GM21825 (cell line): ENCODE data around the gene RXYLT1.

Experiments
- ATAC-seq: cut with Tn5 transposase; IDR thresholded peaks from one replicate; pipeline ENCODE4 v1.9.1; 2021; ENCODE audit warnings: mild to moderate bottlenecking, moderate library complexity; ENCODE audit not compliant: unreplicated experiment

The RXYLT1 gene

DNA sequence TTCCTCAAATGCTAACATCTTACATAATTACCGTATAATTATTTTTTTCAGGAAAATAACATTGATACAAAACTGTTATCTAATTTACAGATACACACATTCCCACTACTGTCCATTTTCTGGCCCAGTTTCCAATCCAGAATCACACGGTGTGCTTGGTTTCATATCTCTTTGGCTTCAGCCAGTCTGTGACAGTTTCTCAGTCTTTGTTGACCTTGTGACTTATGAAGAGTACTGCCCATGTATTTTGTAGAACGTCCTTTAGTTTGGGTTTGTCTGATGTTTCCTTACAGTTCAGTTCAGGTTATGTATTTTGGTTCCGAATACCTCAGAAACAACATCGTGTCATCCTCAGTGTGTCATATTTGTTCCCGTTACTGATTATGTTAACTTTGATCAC is 16.2 kb downstream of the RXYLT1 start:
- ATAC-seq = no peak

DNA sequence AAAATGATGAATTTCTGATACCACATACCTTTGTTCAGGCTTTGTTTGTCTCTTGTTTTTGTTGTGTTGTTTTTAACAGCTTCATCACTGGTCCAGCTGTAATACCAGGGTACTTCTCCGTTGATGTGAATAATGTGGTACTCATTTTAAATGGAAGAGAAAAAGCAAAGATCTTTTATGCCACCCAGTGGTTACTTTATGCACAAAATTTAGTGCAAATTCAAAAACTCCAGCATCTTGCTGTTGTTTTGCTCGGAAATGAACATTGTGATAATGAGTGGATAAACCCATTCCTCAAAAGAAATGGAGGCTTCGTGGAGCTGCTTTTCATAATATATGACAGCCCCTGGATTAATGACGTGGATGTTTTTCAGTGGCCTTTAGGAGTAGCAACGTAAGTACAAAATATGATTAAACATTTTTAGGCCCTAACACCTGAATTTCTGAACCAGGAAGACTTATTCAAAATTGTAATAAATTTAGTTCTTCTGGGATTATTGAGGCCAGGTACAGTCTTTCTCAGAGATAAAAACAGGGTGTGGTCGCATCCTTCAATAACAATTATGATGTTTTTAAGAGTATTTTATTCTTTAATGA is 22.4 kb downstream of the RXYLT1 start:
- no peak for ATAC-seq

GRCh38 chr12:63804746-63805145 is 25.0 kb downstream of the RXYLT1 start:
- no peak for ATAC-seq

- no peak for ATAC-seq
Observed at GRCh38 chr12:63805704-63806672, 26.3 kb downstream of the RXYLT1 start.

DNA sequence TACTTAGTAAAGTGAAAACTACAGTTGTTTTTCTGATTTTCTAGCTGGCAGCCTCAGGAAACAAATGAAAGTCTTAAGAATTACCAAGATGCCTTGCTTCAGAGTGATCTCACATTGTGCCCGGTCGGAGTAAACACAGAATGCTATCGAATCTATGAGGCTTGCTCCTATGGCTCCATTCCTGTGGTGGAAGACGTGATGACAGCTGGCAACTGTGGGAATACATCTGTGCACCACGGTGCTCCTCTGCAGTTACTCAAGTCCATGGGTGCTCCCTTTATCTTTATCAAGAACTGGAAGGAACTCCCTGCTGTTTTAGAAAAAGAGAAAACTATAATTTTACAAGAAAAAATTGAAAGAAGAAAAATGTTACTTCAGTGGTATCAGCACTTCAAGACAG is 28.9 kb downstream of the RXYLT1 start:
- no peak for ATAC-seq

DNA sequence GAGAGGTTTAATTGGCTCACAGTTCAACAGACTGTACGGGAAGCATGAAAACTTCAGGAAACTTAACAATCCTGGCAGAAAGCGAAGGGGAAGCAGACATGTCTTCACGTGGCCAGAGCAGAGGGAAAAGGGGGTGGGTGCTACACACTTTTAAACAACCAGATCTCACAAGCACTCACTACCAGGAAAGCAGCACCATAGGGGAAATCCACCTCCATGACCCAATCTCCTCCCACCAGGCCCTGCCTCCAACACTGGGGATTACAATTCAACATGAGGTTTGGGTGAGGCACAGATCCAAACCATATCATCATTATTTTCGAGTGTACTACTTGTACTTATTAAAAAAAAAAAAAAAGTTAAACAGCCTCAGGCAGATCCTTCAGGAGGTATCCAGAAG is 29.9 kb downstream of the RXYLT1 start:
- no peak for ATAC-seq

DNA sequence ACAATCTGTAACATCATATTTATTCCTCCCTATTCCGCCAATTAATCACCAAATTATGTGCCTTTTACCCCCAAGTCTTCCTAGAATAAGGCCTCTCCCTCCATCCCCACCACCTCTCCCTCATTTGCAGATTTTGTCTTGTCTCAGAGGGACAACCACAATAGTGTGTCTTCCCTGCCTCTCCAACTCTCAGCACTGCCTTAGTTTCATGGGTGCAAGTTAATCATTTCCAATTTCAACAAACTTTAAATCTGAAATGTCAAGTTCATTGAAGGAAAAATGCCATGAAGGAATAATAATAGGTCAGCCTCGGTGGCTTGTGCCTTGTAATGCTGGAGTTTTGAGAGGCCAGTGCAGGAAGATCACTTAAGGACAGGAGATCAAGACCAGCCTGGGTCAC is 31.6 kb downstream of the RXYLT1 start:
- no peak for ATAC-seq

DNA sequence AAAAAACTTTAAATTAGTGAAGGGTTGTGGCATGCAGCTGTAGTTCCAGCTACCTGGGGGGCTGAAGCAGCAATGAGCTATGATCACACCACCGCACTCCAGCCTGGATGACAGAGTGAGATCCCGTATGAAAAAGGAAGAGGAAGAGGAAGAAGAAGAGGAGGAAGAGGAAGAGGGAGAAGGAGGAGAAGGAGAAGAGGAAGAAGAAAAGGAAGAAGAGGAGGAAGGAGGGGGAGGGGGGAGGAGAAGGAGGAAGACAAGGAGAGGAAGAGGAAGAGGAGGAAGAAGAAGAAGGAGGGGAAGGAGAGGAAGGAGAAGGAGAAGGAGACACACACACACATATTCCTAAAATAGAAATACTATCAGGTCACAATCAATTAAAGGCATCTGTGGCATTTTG is 32.0 kb downstream of the RXYLT1 start:
- ATAC-seq = no peak

GRCh38 chr12:63814146-63814772 is 34.5 kb downstream of the RXYLT1 start:
- peak; percentile 31 for ATAC-seq

DNA sequence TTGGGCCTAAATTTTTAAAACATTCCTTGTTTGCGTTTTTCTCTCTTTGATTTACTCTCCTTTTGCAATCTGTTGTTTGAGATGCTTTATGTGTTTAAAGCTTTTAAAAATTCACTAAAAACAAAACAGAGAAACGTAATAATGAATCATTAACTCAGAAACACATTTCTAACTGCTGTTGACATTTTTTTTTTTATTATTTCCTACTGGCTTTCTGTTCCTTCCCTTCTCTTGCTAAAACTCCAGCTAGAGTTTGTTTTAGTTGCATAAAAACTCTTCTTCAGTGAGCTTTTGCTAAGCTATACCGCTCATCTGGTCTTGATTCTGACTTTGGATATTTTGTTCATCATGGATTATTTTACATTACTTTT is 35.8 kb downstream of the RXYLT1 start:
- no peak for ATAC-seq

GRCh38 chr12:63816031-63816430 is 36.3 kb downstream of the RXYLT1 start:
- ATAC-seq = no peak

DNA sequence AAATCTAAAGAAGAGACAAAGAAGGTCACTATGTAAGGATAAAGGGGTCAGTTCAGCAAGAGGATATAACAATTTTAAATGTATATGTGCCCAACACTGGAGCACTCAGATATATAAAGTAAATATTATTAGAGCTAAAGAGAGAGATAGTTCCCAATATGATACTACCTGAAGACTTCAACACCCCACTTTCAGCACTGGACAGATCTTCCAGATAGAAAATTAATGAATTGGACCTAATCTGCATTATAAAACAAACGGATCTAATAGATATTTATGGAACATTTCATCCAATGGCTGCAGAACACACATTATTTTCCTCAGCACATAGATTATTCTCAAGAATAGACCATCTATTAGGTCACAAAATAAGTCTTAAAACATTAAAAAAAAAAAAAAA is 40.7 kb downstream of the RXYLT1 start:
- ATAC-seq = no peak

- ATAC-seq = no peak
Observed at GRCh38 chr12:63821781-63822251, 42.1 kb downstream of the RXYLT1 start.

- no peak for ATAC-seq
Observed at GRCh38 chr12:63822352-63822751, 42.6 kb downstream of the RXYLT1 start.

GRCh38 chr12:63823040-63823439 is 43.3 kb downstream of the RXYLT1 start:
- no peak for ATAC-seq

GRCh38 chr12:63826006-63826585 is 46.4 kb downstream of the RXYLT1 start:
- ATAC-seq = no peak

GRCh38 chr12:63828867-63829266 is 49.2 kb downstream of the RXYLT1 start:
- no peak for ATAC-seq

DNA sequence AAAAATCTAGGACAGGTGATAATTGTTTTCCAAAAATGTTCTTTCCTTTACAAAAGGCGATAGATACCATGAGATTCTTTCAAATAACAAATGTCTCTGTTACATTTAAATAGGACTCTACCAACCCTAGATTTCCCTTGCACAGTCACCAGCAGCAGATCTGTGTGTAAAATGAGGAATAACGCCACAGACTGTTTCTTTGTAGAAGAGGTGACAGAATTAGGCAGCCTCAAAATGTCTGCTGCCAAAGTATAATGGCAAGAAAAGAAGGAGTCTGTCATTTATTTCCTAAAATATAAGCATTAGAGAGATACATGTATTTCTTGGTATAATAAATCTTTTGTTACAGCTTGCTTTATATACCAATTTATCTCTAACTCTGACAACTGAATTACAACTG is 56.3 kb downstream of the RXYLT1 start:
- no peak for ATAC-seq

DNA sequence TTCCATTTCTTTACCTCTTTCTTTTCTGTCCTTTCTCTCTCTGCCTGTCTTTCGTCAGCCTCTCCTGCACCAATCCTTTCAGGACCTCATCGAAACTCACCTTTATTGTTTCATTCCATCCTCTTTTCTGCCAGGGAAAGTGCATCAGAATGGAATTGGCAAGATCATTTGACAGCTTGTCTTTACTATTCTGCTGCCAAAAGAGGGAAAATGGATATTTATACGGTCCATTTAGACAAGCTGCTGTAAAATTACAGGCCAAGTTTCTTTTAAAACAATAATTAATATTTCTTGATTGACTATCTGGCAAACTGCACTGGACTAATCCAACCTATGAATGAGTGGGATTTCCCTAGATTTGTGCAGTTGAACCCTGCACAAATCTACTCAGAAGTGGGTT is 57.2 kb downstream of the RXYLT1 start:
- ATAC-seq = no peak

GRCh38 chr12:63838411-63838810 is 58.7 kb downstream of the RXYLT1 start:
- no peak for ATAC-seq

DNA sequence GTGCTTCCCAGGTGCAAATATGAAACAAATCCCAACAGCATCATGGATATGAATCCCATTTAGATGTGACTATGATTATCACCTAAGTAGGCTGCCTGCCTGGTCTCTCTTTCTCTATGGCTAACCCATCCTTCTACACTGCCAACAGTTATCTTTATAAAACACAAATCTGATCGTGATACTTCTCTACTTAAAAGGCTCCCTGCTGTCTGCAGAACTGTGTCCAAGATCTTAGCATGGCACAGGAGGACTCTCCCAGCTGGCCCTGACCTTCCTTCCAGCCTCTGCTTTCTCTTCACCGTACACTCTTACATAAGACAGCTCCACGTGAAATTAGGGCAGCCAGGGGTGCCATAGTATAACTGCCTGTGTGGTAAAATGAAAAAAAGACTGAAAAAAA is 61.3 kb downstream of the RXYLT1 start:
- no peak for ATAC-seq
